Keratinocyte (primary cell): ENCODE results near the gene MAB21L4. TPM values are rescaled to one million over a fixed set of nuclear protein-coding genes. Genes with fewer than 3 reads are reported as not detected.

Experiments
- DNase-seq: peaks from one replicate; pipeline ENCODE4 v3.0.0-alpha.2; 2011; ENCODE audit warnings: low read depth, missing footprints, low spot score
- FAIRE-seq: peaks from 2 replicates; lab custom pipeline; 2011; peaks lifted over from hg19 to GRCh38; lab: Jason Lieb, UNC
- H2AFZ ChIP-seq: 2 replicates; pipeline ENCODE4 v1.6.0; 2012; ENCODE audit warnings: low read length, control low read depth, inconsistent platforms; ENCODE audit not compliant: control insufficient read depth
- H3K27ac ChIP-seq: 2 replicates; pipeline ENCODE4 v1.5.1; 2011; ENCODE audit warnings: low read length; ENCODE audit not compliant: control insufficient read depth, insufficient read depth
- H3K27me3 ChIP-seq: 3 replicates; pipeline ENCODE4 v1.6.0; 2011; ENCODE audit warnings: low read length; ENCODE audit not compliant: control insufficient read depth, insufficient read depth; ENCODE audit errors: extremely low read depth
- H3K36me3 ChIP-seq, 2 experiments: 2 replicates in 1 of 2; 3 replicates in 1 of 2; pipeline ENCODE4 v1.5.1; 2011; ENCODE audit warnings: low read length in 2 of 2, mild to moderate bottlenecking in 1 of 2; ENCODE audit not compliant: control insufficient read depth in 2 of 2, insufficient read depth in 2 of 2; ENCODE audit errors: extremely low read depth in 1 of 2
- H3K4me1 ChIP-seq: 3 replicates; pipeline ENCODE4 v1.5.1; 2011; ENCODE audit warnings: low read length; ENCODE audit not compliant: control insufficient read depth, insufficient read depth; ENCODE audit errors: extremely low read depth
- H3K4me2 ChIP-seq: 3 replicates; pipeline ENCODE4 v1.6.0; 2011; ENCODE audit warnings: low read depth, low read length; ENCODE audit not compliant: control insufficient read depth, insufficient read depth; ENCODE audit errors: extremely low read depth
- H3K4me3 ChIP-seq, 3 experiments: fragments of 200-600 bp in 1 of 3; sonication (generic) in 1 of 3; 2 replicates in 2 of 3; 3 replicates in 1 of 3; pipeline ENCODE4 v1.5.1; 2011 to 2016; ENCODE audit warnings: low read length in 3 of 3, mild to moderate bottlenecking in 3 of 3, control low read depth in 2 of 3, inconsistent platforms in 1 of 3, low read depth in 1 of 3, mixed read lengths in 1 of 3, mixed run types in 1 of 3, moderate library complexity in 1 of 3; ENCODE audit not compliant: control insufficient read depth in 2 of 3, insufficient read depth in 2 of 3; ENCODE audit errors: extremely low read depth in 1 of 3
- H3K79me2 ChIP-seq: 2 replicates; pipeline ENCODE4 v1.6.0; 2012; ENCODE audit warnings: low read length; ENCODE audit not compliant: control insufficient read depth, insufficient read depth
- H3K9ac ChIP-seq: 3 replicates; pipeline ENCODE4 v1.6.0; 2011; ENCODE audit warnings: low read length; ENCODE audit not compliant: control insufficient read depth, insufficient read depth; ENCODE audit errors: extremely low read depth
- H3K9me1 ChIP-seq: 3 replicates; pipeline ENCODE4 v1.6.0; 2011; ENCODE audit warnings: low read length; ENCODE audit not compliant: control insufficient read depth, insufficient read depth; ENCODE audit errors: extremely low read depth
- H3K9me3 ChIP-seq: 2 replicates; pipeline ENCODE4 v1.5.1; 2012; ENCODE audit warnings: low read depth, low read length; ENCODE audit not compliant: control insufficient read depth
- H4K20me1 ChIP-seq: 3 replicates; pipeline ENCODE4 v1.6.0; 2011; ENCODE audit warnings: low read length; ENCODE audit not compliant: control insufficient read depth, insufficient read depth; ENCODE audit errors: extremely low read depth
- EZH2 ChIP-seq: IDR thresholded peaks from one replicate; pipeline ENCODE4 v1.6.1; 2012; ENCODE audit warnings: inconsistent platforms, mild to moderate bottlenecking, low read length, moderate library complexity
- dilution Hi-C: fragments of 300-500 bp; cut with MboI; formaldehyde crosslinking; loops from one replicate; pipeline ENCODE4 v1.7.0; 2020; ENCODE audit warnings: low sequenced_read_pairs; ENCODE audit not compliant: extremely low pct_ligation_motif_present
- polyA plus RNA-seq, 5 experiments: library from polyadenylated mRNA; depleted of rRNA in 3 of 5; stranded (reverse) in 3 of 5; stranded (forward) in 1 of 5; unstranded in 1 of 5; fragments of >200 nt; gene quantifications; 1 replicate in 1 of 5; 2 replicates in 3 of 5; 3 replicates in 1 of 5; pipeline versions ENCODE4 v1.2.1 to v1.2.3, GENCODE V29; 2011 to 2012; ENCODE audit warnings: missing spikeins in 2 of 5, low read depth in 1 of 5, low replicate concordance in 1 of 5
- TF ChIP-seq, protein P1 (sequence below), 3 experiments: IDR thresholded peaks in 1 of 3; conservative IDR thresholded peaks in 1 of 3; optimal IDR thresholded peaks in 1 of 3; 2 replicates in 2 of 3; 3 replicates in 1 of 3; pipeline versions ENCODE3 to v1.5.1; 2011; ENCODE audit warnings: low read length in 3 of 3, mild to moderate bottlenecking in 3 of 3, moderate library complexity in 2 of 3, control low read depth in 1 of 3, inconsistent platforms in 1 of 3; ENCODE audit not compliant: insufficient read depth in 2 of 3; ENCODE audit errors: extremely low read depth in 1 of 3

The MAB21L4 gene
- polyA plus RNA-seq, 1 donor (not counting 4 experiments of a cell fraction or from before 2014, with no cell fraction given): 0.37 TPM

DNA sequence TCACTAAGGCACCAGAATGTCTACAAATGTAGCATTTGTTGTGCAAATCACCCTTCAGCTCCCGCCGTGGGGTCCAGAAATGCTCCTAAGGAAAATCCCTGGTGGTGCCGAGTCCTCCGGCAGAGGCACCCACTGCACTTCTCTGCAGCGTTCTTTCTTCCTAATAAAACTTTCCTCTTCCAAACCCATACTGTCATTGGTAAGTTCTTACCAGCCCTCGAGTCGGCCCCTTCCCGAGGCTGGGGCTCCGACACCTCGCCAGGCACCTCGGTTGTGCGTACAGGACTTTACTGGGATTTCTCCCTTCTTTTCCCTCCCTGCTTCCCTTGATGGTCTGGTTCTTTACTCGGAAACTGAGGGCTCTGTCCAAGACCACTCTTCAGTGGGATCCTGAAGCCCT lies 37.6 kb downstream of the MAB21L4 start:
- Histone ChIP-seq H4K20me1 (no peaks in the 10 kb centered on the region), H3K4me1 (no peaks in the 10 kb centered on the region), H3K9ac (no peak overlapping the region), H3K27me3 (peaks cover 8% of the 10 kb centered on the region), H3K9me3 (peaks cover 5% of the 10 kb centered on the region), H3K4me3 (no peak overlapping the region), H3K4me2 (no peak overlapping the region), H3K79me2 (no peaks in the 10 kb centered on the region), H2AFZ (no peak overlapping the region), H3K27ac (no peak overlapping the region), H3K9me1 (no peaks in the 10 kb centered on the region), H3K36me3 (no peaks in the 10 kb centered on the region)
- dilution Hi-C loops: no loop called here
- FAIRE-seq (no peak), DNase-seq (no peak)
- no peak for TF ChIP-seq EZH2
- TF ChIP-seq, protein P1, sequence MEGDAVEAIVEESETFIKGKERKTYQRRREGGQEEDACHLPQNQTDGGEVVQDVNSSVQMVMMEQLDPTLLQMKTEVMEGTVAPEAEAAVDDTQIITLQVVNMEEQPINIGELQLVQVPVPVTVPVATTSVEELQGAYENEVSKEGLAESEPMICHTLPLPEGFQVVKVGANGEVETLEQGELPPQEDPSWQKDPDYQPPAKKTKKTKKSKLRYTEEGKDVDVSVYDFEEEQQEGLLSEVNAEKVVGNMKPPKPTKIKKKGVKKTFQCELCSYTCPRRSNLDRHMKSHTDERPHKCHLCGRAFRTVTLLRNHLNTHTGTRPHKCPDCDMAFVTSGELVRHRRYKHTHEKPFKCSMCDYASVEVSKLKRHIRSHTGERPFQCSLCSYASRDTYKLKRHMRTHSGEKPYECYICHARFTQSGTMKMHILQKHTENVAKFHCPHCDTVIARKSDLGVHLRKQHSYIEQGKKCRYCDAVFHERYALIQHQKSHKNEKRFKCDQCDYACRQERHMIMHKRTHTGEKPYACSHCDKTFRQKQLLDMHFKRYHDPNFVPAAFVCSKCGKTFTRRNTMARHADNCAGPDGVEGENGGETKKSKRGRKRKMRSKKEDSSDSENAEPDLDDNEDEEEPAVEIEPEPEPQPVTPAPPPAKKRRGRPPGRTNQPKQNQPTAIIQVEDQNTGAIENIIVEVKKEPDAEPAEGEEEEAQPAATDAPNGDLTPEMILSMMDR (optimal IDR thresholded peaks at IDR 0.05 in 1 of 3, IDR thresholded peaks at IDR 0.05 in 1 of 3, conservative IDR thresholded peaks at IDR 0.05 in 1 of 3; ENCODE audit: extremely low read depth in 1 of 3, insufficient read depth in 2 of 3, low read length in 3 of 3): no peak

DNA sequence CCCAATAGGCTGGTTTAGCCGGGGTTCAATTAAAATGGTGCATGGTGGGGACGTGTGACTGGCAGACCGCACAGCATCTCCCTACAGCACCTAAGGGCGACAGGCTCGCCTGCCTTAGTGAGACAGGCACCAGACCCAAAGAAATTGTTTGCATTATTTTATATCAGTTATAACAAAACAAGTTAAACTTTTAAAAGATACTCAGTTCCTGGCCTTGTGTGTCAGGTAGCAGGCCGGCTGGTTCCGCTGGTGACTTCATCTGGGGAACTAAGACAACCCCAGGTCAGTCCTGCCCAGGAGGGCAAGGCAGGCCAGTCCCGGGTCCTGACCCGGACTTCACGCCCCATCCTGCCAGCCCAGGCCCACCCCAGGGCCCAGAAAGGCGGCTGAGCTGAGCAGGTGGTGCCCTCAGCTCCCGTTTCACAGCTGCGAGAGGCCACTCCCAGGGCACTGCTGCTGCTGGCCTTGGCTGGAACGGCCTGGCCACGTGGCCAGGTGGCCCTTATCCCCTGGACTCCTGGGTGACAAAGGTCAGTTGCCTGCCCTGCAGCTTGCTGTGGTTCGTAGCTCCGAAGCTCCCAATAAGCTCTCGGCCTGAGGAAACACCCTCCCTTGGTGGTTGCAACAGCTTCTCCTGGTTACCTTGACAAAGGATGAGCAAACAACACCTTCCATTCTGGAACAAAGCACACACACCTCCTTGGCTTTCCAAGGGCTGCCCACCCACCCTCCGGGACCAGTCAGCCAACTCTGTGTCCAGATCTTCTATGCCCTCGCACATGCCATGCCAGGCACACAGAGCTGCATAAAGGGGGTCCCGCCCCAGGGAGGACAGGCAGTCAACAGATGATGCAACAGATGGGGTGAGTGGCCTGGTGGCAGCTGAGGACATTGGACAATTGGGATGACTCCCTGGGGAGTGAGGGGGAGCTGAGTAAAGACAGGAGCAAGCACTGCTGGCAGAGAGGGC lies 38.6 kb downstream of the MAB21L4 start:
- Histone ChIP-seq H3K9ac (no peak overlapping the region), H3K36me3 (no peaks in the 10 kb centered on the region), H3K27me3 (peaks cover 14% of the 10 kb centered on the region), H3K4me3 (no peak overlapping the region), H3K4me2 (no peak overlapping the region), H3K4me1 (no peaks in the 10 kb centered on the region), H3K27ac (no peak overlapping the region), H2AFZ (no peak overlapping the region), H3K79me2 (no peaks in the 10 kb centered on the region), H4K20me1 (no peaks in the 10 kb centered on the region), H3K9me3 (peaks cover 5% of the 10 kb centered on the region), H3K9me1 (no peaks in the 10 kb centered on the region)
- dilution Hi-C loops: no loop called here
- DNase-seq (no peak), FAIRE-seq (no peak)
- no peak for TF ChIP-seq EZH2
- TF ChIP-seq, protein P1 (optimal IDR thresholded peaks at IDR 0.05 in 1 of 3, IDR thresholded peaks at IDR 0.05 in 1 of 3, conservative IDR thresholded peaks at IDR 0.05 in 1 of 3; ENCODE audit: extremely low read depth in 1 of 3, insufficient read depth in 2 of 3, low read length in 3 of 3): no peak
